H1 (cell line): Measurements from ENCODE around the gene PXDN. TPM values are rescaled to one million over a fixed set of nuclear protein-coding genes. Genes with fewer than 3 reads are reported as not detected.

Source experiments
- CTCF ChIA-PET: fragments of 300-600 bp; sonication (Branson Sonifier 250); formaldehyde crosslinking; loops from one replicate; lab custom pipeline; 2021; ENCODE audit not compliant: partially characterized antibody; lab: Charles Lee
- POLR2A ChIA-PET: fragments of 300-600 bp; sonication (Branson Sonifier 250); formaldehyde crosslinking; loops from one replicate; lab custom pipeline; 2021; ENCODE audit warnings: inconsistent platforms; ENCODE audit not compliant: partially characterized antibody; lab: Charles Lee
- DNase-seq, 2 experiments: peaks; one replicate each; pipeline versions ENCODE4 v3.0.0 to v3.0.0-alpha.2; 2010 to 2022; ENCODE audit warnings: low spot score in 2 of 2, low read depth in 1 of 2, mixed read lengths in 1 of 2
- FAIRE-seq: peaks from 2 replicates; lab custom pipeline; 2011; peaks lifted over from hg19 to GRCh38; lab: Jason Lieb, UNC
- H2AFZ ChIP-seq: 2 replicates; pipeline ENCODE4 v1.8.1; 2012; ENCODE audit warnings: low read length, inconsistent platforms
- H2AK5ac ChIP-seq: 2 replicates; pipeline ENCODE4 v1.6.1; 2013; ENCODE audit warnings: low read depth, low read length
- H2BK120ac ChIP-seq: replicated peaks from 2 replicates; pipeline ENCODE3; 2013; ENCODE audit warnings: low read depth, low read length, inconsistent platforms
- H2BK12ac ChIP-seq: 2 replicates; pipeline ENCODE4 v1.6.1; 2013; ENCODE audit warnings: low read depth, low read length
- H2BK15ac ChIP-seq: 2 replicates; pipeline ENCODE4 v1.6.1; 2013; ENCODE audit warnings: low read length
- H2BK20ac ChIP-seq: 2 replicates; pipeline ENCODE4 v1.6.1; 2013; ENCODE audit warnings: low read length
- H2BK5ac ChIP-seq: 2 replicates; pipeline ENCODE4 v1.6.1; 2013; ENCODE audit warnings: low read depth, low read length
- H3K14ac ChIP-seq: 2 replicates; pipeline ENCODE4 v1.6.1; 2013; ENCODE audit warnings: inconsistent platforms; ENCODE audit not compliant: insufficient read length
- H3K18ac ChIP-seq: 2 replicates; pipeline ENCODE4 v1.6.1; 2013; ENCODE audit warnings: low read length; ENCODE audit errors: extremely low read depth
- H3K23ac ChIP-seq: 2 replicates; pipeline ENCODE4 v1.6.1; 2013; ENCODE audit warnings: inconsistent platforms; ENCODE audit not compliant: insufficient read length
- H3K23me2 ChIP-seq: 2 replicates; pipeline ENCODE4 v1.6.1; 2013; ENCODE audit warnings: low read depth, low read length
- H3K27ac ChIP-seq: 2 replicates; pipeline ENCODE4 v1.6.1; 2011; ENCODE audit warnings: low read depth, low read length, inconsistent platforms
- H3K27me3 ChIP-seq, 4 experiments: replicated peaks in 1 of 4; 1 replicate in 1 of 4; 2 replicates in 3 of 4; pipeline versions ENCODE4 v1.6.1 to v1.8.1; 2011 to 2013; ENCODE audit warnings: low read length in 3 of 4, mild to moderate bottlenecking in 3 of 4, inconsistent platforms in 2 of 4, mixed read lengths in 2 of 4, moderate library complexity in 1 of 4; ENCODE audit not compliant: control insufficient read depth in 3 of 4, insufficient read depth in 3 of 4; ENCODE audit errors: extremely low read depth in 1 of 4
- H3K36me3 ChIP-seq, 4 experiments: 2 replicates each; pipeline versions ENCODE4 v1.6.1 to v1.8.1; 2011 to 2013; ENCODE audit warnings: mild to moderate bottlenecking in 4 of 4, low read length in 3 of 4, moderate library complexity in 2 of 4, control low read depth in 1 of 4, inconsistent platforms in 1 of 4; ENCODE audit not compliant: insufficient read depth in 4 of 4, control insufficient read depth in 2 of 4
- H3K4ac ChIP-seq: replicated peaks from 2 replicates; pipeline ENCODE3; 2013; ENCODE audit warnings: low read length, low read depth, mixed read lengths, inconsistent platforms; ENCODE audit not compliant: insufficient read length
- H3K4me1 ChIP-seq, 4 experiments: replicated peaks in 1 of 4; 1 replicate in 1 of 4; 2 replicates in 3 of 4; pipeline versions ENCODE4 v1.6.1 to v1.8.1; 2011 to 2013; ENCODE audit warnings: low read length in 3 of 4, inconsistent platforms in 2 of 4, mixed read lengths in 1 of 4; ENCODE audit not compliant: insufficient read depth in 4 of 4, control insufficient read depth in 3 of 4
- H3K4me2 ChIP-seq, 2 experiments: 2 replicates each; pipeline versions ENCODE4 v1.6.1 to v1.8.1; 2011 to 2013; ENCODE audit warnings: low read depth in 2 of 2, low read length in 2 of 2, control low read depth in 1 of 2, inconsistent platforms in 1 of 2, mild to moderate bottlenecking in 1 of 2; ENCODE audit not compliant: insufficient read depth in 1 of 2
- H3K4me3 ChIP-seq, 4 experiments: fragments of 200-600, 300-600 bp in 1 of 4; sonication (generic), shearing (Covaris generic), sonication (Bioruptor Twin) in 1 of 4; 2 replicates each; pipeline versions ENCODE4 v1.5.1 to v1.8.1; 2011 to 2016; ENCODE audit warnings: low read length in 4 of 4, low read depth in 3 of 4, control low read depth in 2 of 4, inconsistent platforms in 2 of 4, mild to moderate bottlenecking in 2 of 4, mixed read lengths in 1 of 4, moderate library complexity in 1 of 4; ENCODE audit not compliant: insufficient read depth in 2 of 4; ENCODE audit errors: extremely low read depth in 1 of 4
- H3K56ac ChIP-seq: replicated peaks from 2 replicates; pipeline ENCODE3; 2013; ENCODE audit warnings: low read depth, mild to moderate bottlenecking, mixed read lengths, low read length, inconsistent platforms; ENCODE audit not compliant: insufficient read length
- H3K79me1 ChIP-seq: 2 replicates; pipeline ENCODE4 v1.6.1; 2013; ENCODE audit warnings: low read depth, low read length, control low read depth
- H3K79me2 ChIP-seq, 2 experiments: 2 replicates each; pipeline versions ENCODE4 v1.6.1 to v1.8.1; 2012 to 2013; ENCODE audit warnings: low read length in 2 of 2, mild to moderate bottlenecking in 2 of 2, inconsistent platforms in 1 of 2; ENCODE audit not compliant: insufficient read depth in 2 of 2, control insufficient read depth in 1 of 2
- H3K9ac ChIP-seq, 4 experiments: replicated peaks in 1 of 4; 1 replicate in 1 of 4; 2 replicates in 3 of 4; pipeline versions ENCODE4 v1.6.1 to v1.8.1; 2011 to 2013; ENCODE audit warnings: low read depth in 3 of 4, low read length in 3 of 4, control low read depth in 2 of 4, mild to moderate bottlenecking in 2 of 4, moderate library complexity in 2 of 4, inconsistent platforms in 1 of 4; ENCODE audit errors: extremely low read depth in 1 of 4
- H3K9me3 ChIP-seq, 2 experiments: 2 replicates each; pipeline versions ENCODE4 v1.6.1 to v1.8.1; 2012 to 2013; ENCODE audit warnings: mild to moderate bottlenecking in 2 of 2, moderate library complexity in 2 of 2, control low read depth in 1 of 2, inconsistent platforms in 1 of 2, low read depth in 1 of 2, low read length in 1 of 2, mixed read lengths in 1 of 2; ENCODE audit not compliant: insufficient read depth in 2 of 2
- H4K20me1 ChIP-seq, 2 experiments: replicated peaks in 1 of 2; 2 replicates each; pipeline versions ENCODE3 to v1.8.1; 2011 to 2013; ENCODE audit warnings: inconsistent platforms in 2 of 2, low read length in 2 of 2, mild to moderate bottlenecking in 1 of 2; ENCODE audit not compliant: insufficient read depth in 2 of 2, control insufficient read depth in 1 of 2
- H4K5ac ChIP-seq: 2 replicates; pipeline ENCODE4 v1.6.1; 2013; ENCODE audit warnings: low read length, low read depth, mixed read lengths, inconsistent platforms; ENCODE audit not compliant: insufficient read length
- H4K8ac ChIP-seq: 2 replicates; pipeline ENCODE4 v1.8.0; 2013; ENCODE audit warnings: mild to moderate bottlenecking, moderate library complexity, low read length, inconsistent platforms; ENCODE audit not compliant: insufficient read depth; ENCODE audit errors: extremely low read depth
- H4K91ac ChIP-seq: replicated peaks from 2 replicates; pipeline ENCODE3; 2013; ENCODE audit warnings: low read length, mixed read lengths, inconsistent platforms; ENCODE audit not compliant: insufficient read length
- ASH2L ChIP-seq: fragments of 200-600, 300-600 bp; sonication (generic); IDR thresholded peaks from one replicate; pipeline ENCODE4 v1.7.1; 2017; ENCODE audit warnings: low read length
- CHD2 ChIP-seq: IDR thresholded peaks from 2 replicates; pipeline ENCODE4 v1.6.1; 2012; ENCODE audit warnings: low read length, improper control_type of control experiment
- E2F6 ChIP-seq: IDR thresholded peaks from 2 replicates; pipeline ENCODE4 v1.6.1; 2012; ENCODE audit warnings: inconsistent platforms
- EZH2 ChIP-seq: fragments of 200-600 bp; sonication (generic); IDR thresholded peaks from 2 replicates; pipeline ENCODE4 v1.7.1; 2012; ENCODE audit warnings: low read depth, mild to moderate bottlenecking, moderate library complexity, low read length, inconsistent platforms; ENCODE audit not compliant: severe bottlenecking
- HDAC6 ChIP-seq: IDR thresholded peaks from one replicate; pipeline ENCODE4 v1.7.1; 2012; ENCODE audit warnings: low read depth, mild to moderate bottlenecking, inconsistent platforms, low read length, moderate library complexity
- SRF ChIP-seq: IDR thresholded peaks from 2 replicates; pipeline ENCODE4 v1.6.1; 2011; ENCODE audit warnings: mild to moderate bottlenecking, low read depth, low read length, moderate library complexity
- TAF7 ChIP-seq: optimal IDR thresholded peaks from 2 replicates; pipeline ENCODE3; 2011; ENCODE audit warnings: low read depth, mild to moderate bottlenecking, inconsistent platforms, low read length, moderate library complexity, borderline replicate concordance
- WGBS, 2 experiments: shearing (Covaris generic) in 1 of 2; methylation state at CpG; one replicate each; pipeline versions ENCODE4 v1.1.6 to v1.1.7; 2013 to 2015; ENCODE audit warnings: low lambda C conversion rate in 2 of 2, mixed read lengths in 2 of 2, inconsistent platforms in 1 of 2, low coverage in 1 of 2, missing lambda C conversion rate in 1 of 2; ENCODE audit not compliant: insufficient replicate concordance in 2 of 2, insufficient coverage in 1 of 2, insufficient read length in 1 of 2; ENCODE audit errors: extremely low coverage in 1 of 2, missing lambda C conversion rate in 1 of 2; 5-methylcytosine and 5-hydroxymethylcytosine counted together
- polyA plus RNA-seq, 7 experiments: library from polyadenylated mRNA; depleted of rRNA in 3 of 7; stranded (reverse) in 5 of 7; unstranded in 2 of 7; fragments of >200 nt in 5 of 7; fragments of 200-250 nt in 2 of 7; gene quantifications; 1 replicate in 5 of 7; 2 replicates in 1 of 7; 4 replicates in 1 of 7; pipeline versions ENCODE4 v1.2.1 to v1.2.3, GENCODE V29; 2011 to 2013; ENCODE audit warnings: missing spikeins in 2 of 7, mixed read lengths in 2 of 7
- total RNA-seq: library from RNA; stranded (reverse); fragmentation: NEBNext Ultra II Directional; extraction: Animal tissue kit (Norgen Biotek cat#: 25700); gene quantifications from 2 replicates; pipeline ENCODE4 v1.2.1, GENCODE V29; 2021

Gene PXDN
- total and polyA plus RNA-seq, 2 of the 8 experiments (the other 6 are each of a cell fraction or from before 2014, with no cell fraction given): 104 to 141 TPM

DNA sequence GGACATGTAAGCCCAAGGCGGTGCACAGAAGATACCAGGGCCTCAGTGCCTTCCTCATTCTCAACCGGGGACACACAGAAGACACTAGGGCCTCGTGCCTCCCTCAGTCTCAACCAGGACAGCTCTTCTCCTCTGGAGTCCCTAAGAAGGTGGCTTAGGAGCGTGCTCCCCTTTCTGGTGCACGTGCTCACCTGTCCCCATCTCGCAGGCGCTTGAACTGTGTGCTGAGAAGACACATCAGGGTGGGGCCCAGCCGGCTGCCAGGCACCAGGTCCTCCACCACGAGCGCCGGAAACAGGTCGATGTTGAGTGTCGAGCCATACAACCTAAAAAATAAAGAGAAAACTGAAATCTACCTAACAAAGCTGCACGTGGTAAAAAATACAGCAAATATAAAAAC, 99.9 kb downstream of the PXDN start:
- Histone ChIP-seq H2BK15ac (no peak overlapping the region), H2AK5ac (no peak overlapping the region), H3K4ac (no peak overlapping the region), H3K9ac (no peak overlapping the region), H3K56ac (no peak overlapping the region), H3K4me3 (no peak overlapping the region), H3K4me2 (no peak overlapping the region), H3K18ac (no peak overlapping the region), H4K8ac (no peak overlapping the region), H3K79me1 (no peaks in the 10 kb centered on the region; the same call in none of the 2 replicates), H4K20me1 (peaks cover 0 to 6% of the 10 kb centered on the region in 2 experiments), H2BK120ac (no peak overlapping the region), H3K79me2 (no peaks in the 10 kb centered on the region), H3K36me3 (peaks cover 12 to 35% (median 21%) of the 10 kb centered on the region in 4 experiments; a peak in 7 of 8 replicates), H3K23me2 (no peaks in the 10 kb centered on the region), H2AFZ (no peak overlapping the region), H3K14ac (no peak overlapping the region), H3K4me1 (peaks cover 0 to 2% (median 0%) of the 10 kb centered on the region in 4 experiments; a peak in 1 of 7 replicates), H3K9me3 (no peaks in the 10 kb centered on the region), H3K27me3 (no peaks in the 10 kb centered on the region; a peak in 1 of 7 replicates), H3K23ac (no peak overlapping the region), H4K5ac (no peak overlapping the region), H4K91ac (no peak overlapping the region), H2BK12ac (no peak overlapping the region), H2BK5ac (no peak overlapping the region), H3K27ac (no peak overlapping the region), H2BK20ac (no peak overlapping the region)
- DNase-seq (no peak), FAIRE-seq (no peak)
- no peak for TF ChIP-seq ASH2L
- no peak for TF ChIP-seq E2F6
- TF ChIP-seq EZH2: no peak
- TF ChIP-seq HDAC6: no peak
- TF ChIP-seq CHD2: no peak
- TF ChIP-seq TAF7: no peak
- TF ChIP-seq SRF: no peak
- WGBS, 2 experiments: 91% methylated on average over 14 of the region's 14 CpGs; no CpG with 5 or more reads in 1 of the 2 experiments
- ChIA-PET POLR2A (interaction anchor here (1.6 to 1.8 kb wide), 2 partner anchors 19 to 52 kb away, joined by 4 to 10 read pairs; no protein-coding TSS in a partner anchor), CTCF (interaction anchor here (1.1 to 9.3 kb wide), 4 partner anchors 53 to 98 kb away, joined by 3 to 68 read pairs (median 3); no protein-coding TSS in a partner anchor)
